ENCODE results near the gene ARHGAP15. TPM values are rescaled to one million over a fixed set of nuclear protein-coding genes. Genes with fewer than 3 reads are reported as not detected.

The ARHGAP15 gene
- total RNA-seq, 1 donor from 2014 or later: 9.1 TPM

GRCh38 chr2:143261986-143262385 lies 132.8 kb downstream of the ARHGAP15 start:
- Histone ChIP-seq H3K4me1 (peaks cover 23% of the 10 kb centered on the region), H3K27ac (no peak overlapping the region), H3K27me3 (no peaks in the 10 kb centered on the region), H3K4me3 (no peak overlapping the region), H3K9me3 (no peaks in the 10 kb centered on the region), H3K36me3 (no peaks in the 10 kb centered on the region)
- DNase-seq (ENCODE audit: extremely low spot score in 2 of 2): no peak
- TF ChIP-seq, protein P1, sequence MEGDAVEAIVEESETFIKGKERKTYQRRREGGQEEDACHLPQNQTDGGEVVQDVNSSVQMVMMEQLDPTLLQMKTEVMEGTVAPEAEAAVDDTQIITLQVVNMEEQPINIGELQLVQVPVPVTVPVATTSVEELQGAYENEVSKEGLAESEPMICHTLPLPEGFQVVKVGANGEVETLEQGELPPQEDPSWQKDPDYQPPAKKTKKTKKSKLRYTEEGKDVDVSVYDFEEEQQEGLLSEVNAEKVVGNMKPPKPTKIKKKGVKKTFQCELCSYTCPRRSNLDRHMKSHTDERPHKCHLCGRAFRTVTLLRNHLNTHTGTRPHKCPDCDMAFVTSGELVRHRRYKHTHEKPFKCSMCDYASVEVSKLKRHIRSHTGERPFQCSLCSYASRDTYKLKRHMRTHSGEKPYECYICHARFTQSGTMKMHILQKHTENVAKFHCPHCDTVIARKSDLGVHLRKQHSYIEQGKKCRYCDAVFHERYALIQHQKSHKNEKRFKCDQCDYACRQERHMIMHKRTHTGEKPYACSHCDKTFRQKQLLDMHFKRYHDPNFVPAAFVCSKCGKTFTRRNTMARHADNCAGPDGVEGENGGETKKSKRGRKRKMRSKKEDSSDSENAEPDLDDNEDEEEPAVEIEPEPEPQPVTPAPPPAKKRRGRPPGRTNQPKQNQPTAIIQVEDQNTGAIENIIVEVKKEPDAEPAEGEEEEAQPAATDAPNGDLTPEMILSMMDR (IDR thresholded peaks at IDR 0.05): no peak
- TF ChIP-seq POLR2AphosphoS5 (IDR thresholded peaks at IDR 0.05; ENCODE audit: insufficient read depth in 1 of 2, low read depth in 1 of 2) (no peak), POLR2A (IDR thresholded peaks at IDR 0.05) (no peak)
- intact Hi-C loops (cut with DNase I): no loop called here

- no peak overlapping the region for H3K27ac ChIP-seq
These were observed 133.2 kb downstream of the ARHGAP15 start for GRCh38 chr2:143262389-143262788.

GRCh38 chr2:143263066-143263625 lies 133.9 kb downstream of the ARHGAP15 start:
- no peak overlapping the region for H3K27ac ChIP-seq
- intact Hi-C loops (cut with DNase I): no loop called here
- H3K4me3 ChIP-seq: no peak overlapping the region
- H3K27me3 ChIP-seq: no peaks in the 10 kb centered on the region
- no peak for DNase-seq (ENCODE audit: extremely low spot score in 2 of 2)
- H3K4me1 ChIP-seq: peaks cover 23% of the 10 kb centered on the region
- TF ChIP-seq, protein P1 (IDR thresholded peaks at IDR 0.05): no peak
- no peaks in the 10 kb centered on the region for H3K36me3 ChIP-seq
- no peaks in the 10 kb centered on the region for H3K9me3 ChIP-seq

More at GRCh38 chr2:143262389-143262788, 133.2 kb downstream of the ARHGAP15 start:
- H3K36me3 ChIP-seq: no peaks in the 10 kb centered on the region
- H3K4me3 ChIP-seq: no peak overlapping the region
- TF ChIP-seq, protein P1 (IDR thresholded peaks at IDR 0.05): no peak
- TF ChIP-seq POLR2AphosphoS5 (IDR thresholded peaks at IDR 0.05; ENCODE audit: insufficient read depth in 1 of 2, low read depth in 1 of 2) (no peak), POLR2A (IDR thresholded peaks at IDR 0.05) (no peak)
- peaks cover 23% of the 10 kb centered on the region for H3K4me1 ChIP-seq
- intact Hi-C loops (cut with DNase I): no loop called here
- H3K27me3 ChIP-seq: no peaks in the 10 kb centered on the region
- H3K9me3 ChIP-seq: no peaks in the 10 kb centered on the region
- DNase-seq (ENCODE audit: extremely low spot score in 2 of 2): no peak

GRCh38 chr2:143264851-143265250 lies 135.6 kb downstream of the ARHGAP15 start:
- intact Hi-C loops (cut with DNase I): no loop called here
- TF ChIP-seq POLR2AphosphoS5 (IDR thresholded peaks at IDR 0.05; ENCODE audit: insufficient read depth in 1 of 2, low read depth in 1 of 2) (peak in 1 of 2 donors; percentile 45), POLR2A (IDR thresholded peaks at IDR 0.05) (no peak)
- TF ChIP-seq, protein P1 (IDR thresholded peaks at IDR 0.05): no peak
- peak overlapping the region; percentile 29 for H3K27ac ChIP-seq

GRCh38 chr2:143279672-143280071 lies 150.5 kb downstream of the ARHGAP15 start:
- H3K36me3 ChIP-seq: no peaks in the 10 kb centered on the region
- DNase-seq (ENCODE audit: extremely low spot score in 2 of 2): no peak
- no peaks in the 10 kb centered on the region for H3K27me3 ChIP-seq
- intact Hi-C loops (cut with DNase I): no loop called here
- H3K27ac ChIP-seq: no peak overlapping the region
- no peak overlapping the region for H3K4me3 ChIP-seq
- TF ChIP-seq, protein P1 (IDR thresholded peaks at IDR 0.05): no peak
- no peak for TF ChIP-seq POLR2AphosphoS5 (IDR thresholded peaks at IDR 0.05; ENCODE audit: insufficient read depth in 1 of 2, low read depth in 1 of 2)
- TF ChIP-seq POLR2A (IDR thresholded peaks at IDR 0.05): no peak
- H3K9me3 ChIP-seq: no peaks in the 10 kb centered on the region
- H3K4me1 ChIP-seq: no peaks in the 10 kb centered on the region

More at GRCh38 chr2:143264851-143265250, 135.6 kb downstream of the ARHGAP15 start:
- H3K9me3 ChIP-seq: no peaks in the 10 kb centered on the region
- no peak for DNase-seq (ENCODE audit: extremely low spot score in 2 of 2)
- peaks cover 23% of the 10 kb centered on the region for H3K4me1 ChIP-seq
- no peak overlapping the region for H3K4me3 ChIP-seq
- no peaks in the 10 kb centered on the region for H3K27me3 ChIP-seq
- no peaks in the 10 kb centered on the region for H3K36me3 ChIP-seq

All from vagina (tissue), 2 donors.